ENCODE measurements around the gene GSTA2. TPM values are rescaled to one million over a fixed set of nuclear protein-coding genes. Genes with fewer than 3 reads are reported as not detected.
"Not testable (repeated sequence)": the region's sequence is repeated elsewhere in the genome, so short reads cannot be mapped to it uniquely, and the experiment has no call there.

GSTA2 gene
- total RNA-seq: 402 and 441 TPM in 2 replicates
- 305 and 383 TPM in 2 replicates for polyA plus RNA-seq

- not testable (repeated sequence) for H3K36me3 ChIP-seq (replicated peaks; ENCODE audit: insufficient read depth, low read depth); H2AFZ ChIP-seq; H3K9me2 ChIP-seq (replicated peaks; ENCODE audit: insufficient read depth); H3K4me1 ChIP-seq (ENCODE audit: insufficient read depth); H4K20me1 ChIP-seq (ENCODE audit: insufficient read depth, poor library complexity, severe bottlenecking); H3K9me3 ChIP-seq (ENCODE audit: low read depth); H3K79me2 ChIP-seq; H3K27me3 ChIP-seq
- H3K4me2 ChIP-seq: peak within 1 kb of the TSS; percentile 71
- DNase-seq (ENCODE audit: low spot score): peak; percentile 47
- H3K4me3 ChIP-seq: peak within 1 kb of the TSS; percentile 15
- 40% methylated on average over 2 of the region's 2 CpGs for WGBS (ENCODE audit: low lambda C conversion rate, missing lambda C conversion rate)
- H3K27ac ChIP-seq: peak within 1 kb of the TSS; percentile 88
These were observed at the start of gene GSTA2 for GRCh38 chr6:52763322-52763916. GSTA2 (minus strand) TSS chr6:52763475; CDS start chr6:52757947, 5,528 bp downstream.

GRCh38 chr6:52809777-52810176 lies 46.5 kb upstream of the GSTA2 start:
- H3K36me3 ChIP-seq (replicated peaks; ENCODE audit: insufficient read depth, low read depth); H3K4me1 ChIP-seq (ENCODE audit: insufficient read depth); H3K4me2 ChIP-seq; H3K79me2 ChIP-seq; H4K20me1 ChIP-seq (ENCODE audit: insufficient read depth, poor library complexity, severe bottlenecking); H3K9me2 ChIP-seq (replicated peaks; ENCODE audit: insufficient read depth); H3K4me3 ChIP-seq; DNase-seq (ENCODE audit: low spot score); H3K27ac ChIP-seq; H2AFZ ChIP-seq; H3K27me3 ChIP-seq; H3K9me3 ChIP-seq (ENCODE audit: low read depth): not testable (repeated sequence)
- WGBS (ENCODE audit: low lambda C conversion rate, missing lambda C conversion rate): 63% methylated on average over 4 of the region's 4 CpGs

GRCh38 chr6:52808660-52809059 lies 45.4 kb upstream of the GSTA2 start:
- Histone ChIP-seq H3K36me3 (replicated peaks; ENCODE audit: insufficient read depth, low read depth) (no peaks in the 10 kb centered on the region), H3K9me3 (ENCODE audit: low read depth) (no peaks in the 10 kb centered on the region), H4K20me1 (ENCODE audit: insufficient read depth, poor library complexity, severe bottlenecking) (no peaks in the 10 kb centered on the region), H3K4me3 (no peak overlapping the region), H2AFZ (no peak overlapping the region), H3K4me1 (ENCODE audit: insufficient read depth) (no peaks in the 10 kb centered on the region), H3K9me2 (replicated peaks; ENCODE audit: insufficient read depth) (no peaks in the 10 kb centered on the region), H3K27ac (no peak overlapping the region), H3K27me3 (no peaks in the 10 kb centered on the region), H3K4me2 (no peak overlapping the region), H3K79me2 (no peaks in the 10 kb centered on the region)
- WGBS (ENCODE audit: low lambda C conversion rate, missing lambda C conversion rate): 93% methylated on average over 5 of the region's 5 CpGs
- no peak for DNase-seq (ENCODE audit: low spot score)
- TF ChIP-seq EZH2phosphoT487 (IDR thresholded peaks at IDR 0.05; ENCODE audit: low read depth, severe bottlenecking, unreplicated experiment): no peak
- TF ChIP-seq CTCF (IDR thresholded peaks at IDR 0.05; ENCODE audit: poor library complexity): no peak
- TF ChIP-seq EZH2 (IDR thresholded peaks at IDR 0.05; ENCODE audit: borderline replicate concordance): no peak

GRCh38 chr6:52803668-52804255 lies 40.5 kb upstream of the GSTA2 start, which contains the start of gene GSTA1:
GSTA1 (minus strand) TSS chr6:52803816; CDS start chr6:52799267, 4,549 bp downstream.
- H3K27ac ChIP-seq: peak within 1 kb of the TSS; percentile 13
- H2AFZ ChIP-seq; H3K4me1 ChIP-seq (ENCODE audit: insufficient read depth); H3K9me3 ChIP-seq (ENCODE audit: low read depth); H4K20me1 ChIP-seq (ENCODE audit: insufficient read depth, poor library complexity, severe bottlenecking); H3K9me2 ChIP-seq (replicated peaks; ENCODE audit: insufficient read depth); H3K36me3 ChIP-seq (replicated peaks; ENCODE audit: insufficient read depth, low read depth); H3K27me3 ChIP-seq: not testable (repeated sequence)
- WGBS (ENCODE audit: low lambda C conversion rate, missing lambda C conversion rate): 39% methylated on average over 5 of the region's 5 CpGs
- peak within 1 kb of the TSS; percentile 12 for H3K4me3 ChIP-seq
- peak; percentile 22 for DNase-seq (ENCODE audit: low spot score)
- H3K4me2 ChIP-seq: peak within 1 kb of the TSS; percentile 70
- peaks cover 20% of the 10 kb centered on the region for H3K79me2 ChIP-seq

GRCh38 chr6:52802806-52803205 lies 39.5 kb upstream of the GSTA2 start:
- Histone ChIP-seq H3K79me2 (peaks cover 20% of the 10 kb centered on the region), H3K9me2 (replicated peaks; ENCODE audit: insufficient read depth) (no peaks in the 10 kb centered on the region), H3K27ac (peak overlapping the region; percentile 13), H3K36me3 (replicated peaks; ENCODE audit: insufficient read depth, low read depth) (no peaks in the 10 kb centered on the region), H3K9me3 (ENCODE audit: low read depth) (no peaks in the 10 kb centered on the region), H4K20me1 (ENCODE audit: insufficient read depth, poor library complexity, severe bottlenecking) (peaks cover 5% of the 10 kb centered on the region), H3K4me3 (peak overlapping the region; percentile 12), H2AFZ (no peak overlapping the region), H3K27me3 (no peaks in the 10 kb centered on the region), H3K4me1 (ENCODE audit: insufficient read depth) (no peaks in the 10 kb centered on the region), H3K4me2 (peak overlapping the region; percentile 70)
- 95% methylated on average over 1 of the region's 1 CpG for WGBS (ENCODE audit: low lambda C conversion rate, missing lambda C conversion rate)
- no peak for TF ChIP-seq CTCF (IDR thresholded peaks at IDR 0.05; ENCODE audit: poor library complexity)
- TF ChIP-seq EZH2phosphoT487 (IDR thresholded peaks at IDR 0.05; ENCODE audit: low read depth, severe bottlenecking, unreplicated experiment): no peak
- TF ChIP-seq EZH2 (IDR thresholded peaks at IDR 0.05; ENCODE audit: borderline replicate concordance): no peak
- DNase-seq (ENCODE audit: low spot score): no peak

All from hepatocyte (in vitro differentiated cells).